Measurements from ENCODE around the gene GRIN1. TPM values are rescaled to one million over a fixed set of nuclear protein-coding genes. Genes with fewer than 3 reads are reported as not detected.
A peak's percentile ranks its signal among the peaks of the same experiment; 100 is the strongest.

Gene GRIN1
- total and polyA plus RNA-seq, 8 donors = 0.25 to 0.55 (median 0.31) TPM; not detected in 5

GRCh38 chr9:137164370-137165249, 25.7 kb downstream of the GRIN1 start:
- Histone ChIP-seq H3K27ac (no peak overlapping the region), H3K36me3 (no peaks in the 10 kb centered on the region), H3K27me3 (peaks cover 45 to 100% (median 100%) of the 10 kb centered on the region in 3 donors), H3K9me3 (no peaks in the 10 kb centered on the region), H3K4me1 (peaks cover 45 to 57% (median 57%) of the 10 kb centered on the region in 4 donors), H3K4me3 (no peak overlapping the region)
- WGBS, 5 donors = 74 to 83% (median 80%) methylated on average over 18 to 34 of the region's 34 CpGs
- intact Hi-C loops (cut with DNase I; ENCODE audit: low total_unique reads) = no loop called here
- no peak for TF ChIP-seq EP300 (IDR thresholded peaks at IDR 0.05)
- no peak for DNase-seq

- Histone ChIP-seq H3K27me3 (peaks cover 40 to 100% (median 100%) of the 10 kb centered on the region in 3 donors), H3K4me1 (peaks cover 52 to 65% (median 64%) of the 10 kb centered on the region in 4 donors), H3K36me3 (no peaks in the 10 kb centered on the region), H3K9me3 (no peaks in the 10 kb centered on the region), H3K27ac (no peak overlapping the region), H3K4me3 (no peak overlapping the region)
- TF ChIP-seq POLR2A (IDR thresholded peaks at IDR 0.05) = no peak
- no peak for TF ChIP-seq POLR2AphosphoS5 (IDR thresholded peaks at IDR 0.05)
- TF ChIP-seq EP300 (IDR thresholded peaks at IDR 0.05) = no peak
- TF ChIP-seq CTCF (IDR thresholded peaks at IDR 0.05) = no peak
- WGBS, 5 donors = 77 to 90% (median 87%) methylated on average over 30 to 32 of the region's 32 CpGs
- intact Hi-C loops (cut with DNase I; ENCODE audit: low total_unique reads) = no loop called here
- DNase-seq = no peak
These were observed 26.4 kb downstream of the GRIN1 start for GRCh38 chr9:137165250-137165836.

GRCh38 chr9:137166380-137167229, 27.7 kb downstream of the GRIN1 start:
- Histone ChIP-seq H3K9me3 (no peaks in the 10 kb centered on the region), H3K36me3 (no peaks in the 10 kb centered on the region), H3K27ac (no peak overlapping the region), H3K4me1 (peaks cover 53 to 69% (median 59%) of the 10 kb centered on the region in 4 donors), H3K4me3 (no peak overlapping the region), H3K27me3 (peaks cover 28 to 100% (median 98%) of the 10 kb centered on the region in 3 donors)
- 62 to 76% (median 71%) methylated on average over 21 to 22 of the region's 22 CpGs for WGBS, 5 donors
- no peak for DNase-seq
- TF ChIP-seq EP300 (IDR thresholded peaks at IDR 0.05) (no peak), POLR2A (IDR thresholded peaks at IDR 0.05) (no peak), POLR2AphosphoS5 (IDR thresholded peaks at IDR 0.05) (no peak), CTCF (IDR thresholded peaks at IDR 0.05) (no peak)
- intact Hi-C loops (cut with DNase I; ENCODE audit: low total_unique reads) = no loop called here

GRCh38 chr9:137167277-137167746, 28.4 kb downstream of the GRIN1 start:
- peaks cover 28 to 100% (median 96%) of the 10 kb centered on the region in 3 donors for H3K27me3 ChIP-seq
- intact Hi-C loops (cut with DNase I; ENCODE audit: low total_unique reads) = no loop called here
- 10 to 20% (median 16%) methylated on average over 6 to 44 of the region's 44 CpGs for WGBS, 5 donors
- no peaks in the 10 kb centered on the region for H3K9me3 ChIP-seq
- no peaks in the 10 kb centered on the region for H3K36me3 ChIP-seq
- H3K4me3 ChIP-seq = peak overlapping the region in 3 of 4 donors; percentile 42 to 56 (median 49)
- no peak for TF ChIP-seq CTCF (IDR thresholded peaks at IDR 0.05)
- TF ChIP-seq POLR2AphosphoS5 (IDR thresholded peaks at IDR 0.05) = no peak
- TF ChIP-seq POLR2A (IDR thresholded peaks at IDR 0.05) = no peak
- TF ChIP-seq EP300 (IDR thresholded peaks at IDR 0.05) = no peak
- no peak for DNase-seq
- no peak overlapping the region for H3K27ac ChIP-seq
- peaks cover 51 to 69% (median 56%) of the 10 kb centered on the region in 4 donors for H3K4me1 ChIP-seq
